Fibroblast of lung (primary cell): Measurements from ENCODE around the gene CHST3.
A peak's percentile ranks its signal among the peaks of the same experiment; 100 is the strongest.

Experiments
- CTCF ChIP-seq, 2 donors: IDR thresholded peaks in 1 of 2; conservative IDR thresholded peaks in 1 of 2; 1 replicate in 1 of 2; 2 replicates in 1 of 2; pipeline ENCODE4 v1.5.1; 2011 to 2012; ENCODE audit warnings: low read length in 2 of 2, control low read depth in 1 of 2, inconsistent platforms in 1 of 2, low read depth in 1 of 2, mild to moderate bottlenecking in 1 of 2
- EZH2 ChIP-seq: IDR thresholded peaks from 2 replicates; pipeline ENCODE4 v1.5.1; 2012; ENCODE audit warnings: low read length, control low read depth, mild to moderate bottlenecking; ENCODE audit errors: missing control alignments

DNA sequence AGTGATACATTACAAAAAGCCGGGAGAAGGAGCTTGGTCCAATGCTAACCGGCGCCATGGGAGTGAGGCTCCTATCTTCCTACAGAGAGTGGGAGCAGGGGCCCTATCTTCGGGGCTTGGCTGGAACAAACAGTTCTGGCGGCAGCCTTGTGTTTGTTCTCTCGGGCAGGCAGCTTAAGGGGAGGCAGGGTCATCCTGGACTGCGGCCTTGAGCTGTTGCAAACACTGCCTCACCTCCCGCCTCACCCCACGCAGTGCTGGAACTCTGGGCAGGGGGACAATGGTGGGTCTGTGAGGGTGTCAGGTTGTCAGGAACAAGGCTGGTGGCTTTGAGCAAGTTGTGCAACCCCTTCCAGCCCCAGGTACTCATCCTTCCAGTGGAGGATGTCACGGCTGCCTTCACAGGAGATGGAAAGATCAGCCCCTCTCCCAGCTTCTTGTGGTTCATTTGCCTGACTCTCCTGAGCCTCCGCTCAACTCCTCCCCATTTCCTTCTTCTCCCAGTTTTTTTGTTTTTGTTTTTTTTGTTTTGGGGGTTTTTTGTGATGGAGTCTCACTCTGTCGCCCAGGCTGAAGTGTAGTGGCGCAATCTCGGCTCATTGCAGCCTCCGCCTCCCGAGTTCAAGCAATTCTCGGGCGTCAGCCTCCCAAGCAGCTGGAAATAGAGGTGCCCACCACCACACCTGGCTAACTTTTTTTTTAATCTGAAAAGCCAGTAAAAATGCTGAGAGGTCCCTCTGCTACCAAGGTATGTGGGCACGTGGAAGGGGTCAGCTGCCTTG, 66.8 kb downstream of the CHST3 start:
- TF ChIP-seq EZH2 (peak; percentile 40), CTCF (conservative IDR thresholded peaks at IDR 0.05 in 1 of 2, IDR thresholded peaks at IDR 0.05 in 1 of 2; ENCODE audit: low read depth in 1 of 2, low read length in 2 of 2) (no peak)
